Keratinocyte (primary cell): ENCODE measurements around the gene CACNG3. TPM values are rescaled to one million over a fixed set of nuclear protein-coding genes. Genes with fewer than 3 reads are reported as not detected.

Source experiments
- DNase-seq: peaks from one replicate; pipeline ENCODE4 v3.0.0-alpha.2; 2011; ENCODE audit warnings: low read depth, missing footprints, low spot score
- FAIRE-seq: peaks from 2 replicates; lab custom pipeline; 2011; peaks lifted over from hg19 to GRCh38; lab: Jason Lieb, UNC
- H2AFZ ChIP-seq: 2 replicates; pipeline ENCODE4 v1.6.0; 2012; ENCODE audit warnings: low read length, control low read depth, inconsistent platforms; ENCODE audit not compliant: control insufficient read depth
- H3K27ac ChIP-seq: 2 replicates; pipeline ENCODE4 v1.5.1; 2011; ENCODE audit warnings: low read length; ENCODE audit not compliant: control insufficient read depth, insufficient read depth
- H3K27me3 ChIP-seq: 3 replicates; pipeline ENCODE4 v1.6.0; 2011; ENCODE audit warnings: low read length; ENCODE audit not compliant: control insufficient read depth, insufficient read depth; ENCODE audit errors: extremely low read depth
- H3K36me3 ChIP-seq, 2 experiments: 2 replicates in 1 of 2; 3 replicates in 1 of 2; pipeline ENCODE4 v1.5.1; 2011; ENCODE audit warnings: low read length in 2 of 2, mild to moderate bottlenecking in 1 of 2; ENCODE audit not compliant: control insufficient read depth in 2 of 2, insufficient read depth in 2 of 2; ENCODE audit errors: extremely low read depth in 1 of 2
- H3K4me1 ChIP-seq: 3 replicates; pipeline ENCODE4 v1.5.1; 2011; ENCODE audit warnings: low read length; ENCODE audit not compliant: control insufficient read depth, insufficient read depth; ENCODE audit errors: extremely low read depth
- H3K4me2 ChIP-seq: 3 replicates; pipeline ENCODE4 v1.6.0; 2011; ENCODE audit warnings: low read depth, low read length; ENCODE audit not compliant: control insufficient read depth, insufficient read depth; ENCODE audit errors: extremely low read depth
- H3K4me3 ChIP-seq, 3 experiments: fragments of 200-600 bp in 1 of 3; sonication (generic) in 1 of 3; 2 replicates in 2 of 3; 3 replicates in 1 of 3; pipeline ENCODE4 v1.5.1; 2011 to 2016; ENCODE audit warnings: low read length in 3 of 3, mild to moderate bottlenecking in 3 of 3, control low read depth in 2 of 3, inconsistent platforms in 1 of 3, low read depth in 1 of 3, mixed read lengths in 1 of 3, mixed run types in 1 of 3, moderate library complexity in 1 of 3; ENCODE audit not compliant: control insufficient read depth in 2 of 3, insufficient read depth in 2 of 3; ENCODE audit errors: extremely low read depth in 1 of 3
- H3K79me2 ChIP-seq: 2 replicates; pipeline ENCODE4 v1.6.0; 2012; ENCODE audit warnings: low read length; ENCODE audit not compliant: control insufficient read depth, insufficient read depth
- H3K9ac ChIP-seq: 3 replicates; pipeline ENCODE4 v1.6.0; 2011; ENCODE audit warnings: low read length; ENCODE audit not compliant: control insufficient read depth, insufficient read depth; ENCODE audit errors: extremely low read depth
- H3K9me1 ChIP-seq: 3 replicates; pipeline ENCODE4 v1.6.0; 2011; ENCODE audit warnings: low read length; ENCODE audit not compliant: control insufficient read depth, insufficient read depth; ENCODE audit errors: extremely low read depth
- H3K9me3 ChIP-seq: 2 replicates; pipeline ENCODE4 v1.5.1; 2012; ENCODE audit warnings: low read depth, low read length; ENCODE audit not compliant: control insufficient read depth
- H4K20me1 ChIP-seq: 3 replicates; pipeline ENCODE4 v1.6.0; 2011; ENCODE audit warnings: low read length; ENCODE audit not compliant: control insufficient read depth, insufficient read depth; ENCODE audit errors: extremely low read depth
- CTCF ChIP-seq, 3 experiments: IDR thresholded peaks in 1 of 3; conservative IDR thresholded peaks in 1 of 3; optimal IDR thresholded peaks in 1 of 3; 2 replicates in 2 of 3; 3 replicates in 1 of 3; pipeline versions ENCODE3 to v1.5.1; 2011; ENCODE audit warnings: low read length in 3 of 3, mild to moderate bottlenecking in 3 of 3, moderate library complexity in 2 of 3, control low read depth in 1 of 3, inconsistent platforms in 1 of 3; ENCODE audit not compliant: insufficient read depth in 2 of 3; ENCODE audit errors: extremely low read depth in 1 of 3
- EZH2 ChIP-seq: IDR thresholded peaks from one replicate; pipeline ENCODE4 v1.6.1; 2012; ENCODE audit warnings: inconsistent platforms, mild to moderate bottlenecking, low read length, moderate library complexity
- dilution Hi-C: fragments of 300-500 bp; cut with MboI; formaldehyde crosslinking; loops from one replicate; pipeline ENCODE4 v1.7.0; 2020; ENCODE audit warnings: low sequenced_read_pairs; ENCODE audit not compliant: extremely low pct_ligation_motif_present
- polyA plus RNA-seq, 5 experiments: library from polyadenylated mRNA; depleted of rRNA in 3 of 5; stranded (reverse) in 3 of 5; stranded (forward) in 1 of 5; unstranded in 1 of 5; fragments of >200 nt; gene quantifications; 1 replicate in 1 of 5; 2 replicates in 3 of 5; 3 replicates in 1 of 5; pipeline versions ENCODE4 v1.2.1 to v1.2.3, GENCODE V29; 2011 to 2012; ENCODE audit warnings: missing spikeins in 2 of 5, low read depth in 1 of 5, low replicate concordance in 1 of 5

The CACNG3 gene
- polyA plus RNA-seq, 1 donor (not counting 4 experiments of a cell fraction or from before 2014, with no cell fraction given): not detected

- FAIRE-seq (no peak), DNase-seq (no peak)
- Histone ChIP-seq H3K4me2 (no peak overlapping the region), H3K4me3 (no peak overlapping the region), H3K9me3 (no peaks in the 10 kb centered on the region), H3K79me2 (no peaks in the 10 kb centered on the region), H3K9ac (no peak overlapping the region), H4K20me1 (no peaks in the 10 kb centered on the region), H2AFZ (no peak overlapping the region), H3K4me1 (no peaks in the 10 kb centered on the region), H3K9me1 (no peaks in the 10 kb centered on the region), H3K36me3 (no peaks in the 10 kb centered on the region), H3K27ac (no peak overlapping the region), H3K27me3 (no peaks in the 10 kb centered on the region)
- dilution Hi-C loops: no loop called here
- no peak for TF ChIP-seq CTCF (optimal IDR thresholded peaks at IDR 0.05 in 1 of 3, IDR thresholded peaks at IDR 0.05 in 1 of 3, conservative IDR thresholded peaks at IDR 0.05 in 1 of 3; ENCODE audit: extremely low read depth in 1 of 3, insufficient read depth in 2 of 3, low read length in 3 of 3)
- no peak for TF ChIP-seq EZH2
Measured at GRCh38 chr16:24262816-24263215, 6.7 kb downstream of the CACNG3 start.

DNA sequence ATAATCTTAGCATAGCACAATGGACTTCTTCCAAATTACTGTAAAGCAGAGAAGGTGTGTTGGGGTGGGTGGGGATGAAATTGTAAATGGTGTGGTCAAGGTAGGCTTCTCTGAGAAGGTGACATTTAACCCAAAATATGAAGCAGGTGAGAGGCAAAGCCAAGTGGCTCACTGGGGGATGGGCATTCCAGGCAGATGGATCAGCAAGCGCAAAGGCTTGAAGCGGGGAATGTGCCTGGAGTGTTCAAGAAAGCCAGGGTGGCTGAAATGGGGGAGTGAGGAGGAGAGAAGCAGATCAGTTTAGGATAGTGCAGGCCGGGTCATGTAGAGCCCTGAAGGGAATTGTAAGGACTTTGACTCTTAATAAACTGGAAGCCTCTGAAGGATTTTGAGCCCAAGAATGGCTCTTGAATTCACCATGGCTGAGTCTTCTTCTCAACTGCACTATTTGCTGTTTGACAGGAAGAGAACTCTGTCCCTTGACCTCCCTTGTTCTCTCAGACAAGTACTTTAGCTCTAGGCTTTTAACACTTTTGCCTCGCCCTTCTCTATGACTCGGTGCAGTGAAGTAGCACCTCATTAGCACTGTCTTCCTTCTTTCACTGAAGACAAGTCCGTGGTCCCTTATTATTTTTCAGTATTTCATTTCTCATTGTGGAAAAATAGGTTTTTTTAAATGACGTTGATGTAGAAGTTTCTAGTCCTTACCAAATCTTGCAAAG, 14.7 kb downstream of the CACNG3 start:
- Histone ChIP-seq H3K36me3 (no peaks in the 10 kb centered on the region), H3K9ac (no peak overlapping the region), H3K4me2 (no peak overlapping the region), H3K9me3 (no peaks in the 10 kb centered on the region), H3K27me3 (no peaks in the 10 kb centered on the region), H3K4me1 (no peaks in the 10 kb centered on the region), H4K20me1 (no peaks in the 10 kb centered on the region), H3K27ac (no peak overlapping the region), H3K4me3 (no peak overlapping the region), H2AFZ (no peak overlapping the region), H3K79me2 (no peaks in the 10 kb centered on the region), H3K9me1 (no peaks in the 10 kb centered on the region)
- DNase-seq (no peak), FAIRE-seq (no peak)
- no peak for TF ChIP-seq CTCF (optimal IDR thresholded peaks at IDR 0.05 in 1 of 3, IDR thresholded peaks at IDR 0.05 in 1 of 3, conservative IDR thresholded peaks at IDR 0.05 in 1 of 3; ENCODE audit: extremely low read depth in 1 of 3, insufficient read depth in 2 of 3, low read length in 3 of 3)
- TF ChIP-seq EZH2: no peak
- dilution Hi-C loops: no loop called here
